ENCODE data around the gene RNF5. TPM values are rescaled to one million over a fixed set of nuclear protein-coding genes. Genes with fewer than 3 reads are reported as not detected.
A peak's percentile ranks its signal among the peaks of the same experiment; 100 is the strongest.

Gene RNF5
- total and polyA plus RNA-seq, 9 of the 15 experiments (the other 6 are each of a cell fraction or from before 2014, with no cell fraction given) = 62.2 to 245 (median 129) TPM

DNA sequence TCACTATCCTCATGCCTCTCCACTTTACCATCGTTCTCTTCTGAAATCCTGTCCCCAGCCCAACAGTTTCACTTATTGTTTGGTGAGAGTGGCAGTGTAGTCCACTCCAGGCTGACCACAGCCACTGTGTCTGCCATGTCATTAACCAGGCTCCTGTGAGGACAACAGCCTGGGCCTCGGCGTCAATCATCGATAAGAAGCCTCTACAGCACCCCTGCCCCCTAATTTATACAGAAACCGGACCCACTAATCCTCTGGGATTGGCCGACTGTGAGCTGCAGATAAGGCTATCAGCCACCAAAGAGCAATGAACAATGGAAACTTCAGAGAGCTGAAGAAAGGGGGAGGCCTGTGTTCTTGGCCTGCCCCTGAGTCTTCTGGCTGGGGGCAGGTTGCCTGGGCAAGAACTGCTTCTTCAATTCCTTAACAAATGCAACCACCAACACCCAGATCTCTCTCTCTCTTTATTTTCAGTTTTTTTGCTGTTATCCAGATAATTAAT, 10.4 kb upstream of the RNF5 start (continued):
- TF ChIP-seq HOXB6 (CRISPR knock-in tag; IDR thresholded peaks at IDR 0.05; ENCODE audit: borderline replicate concordance) (no peak), YBX1 (IDR thresholded peaks at IDR 0.05) (no peak), RBM17 (IDR thresholded peaks at IDR 0.05; ENCODE audit: borderline replicate concordance, low read depth, low read length) (no peak), KLF13 (tag; IDR thresholded peaks at IDR 0.05; ENCODE audit: borderline replicate concordance, low read depth) (no peak), HMG20A (CRISPR knock-in tag; conservative IDR thresholded peaks at IDR 0.05) (no peak), PPARD (CRISPR knock-in tag; IDR thresholded peaks at IDR 0.05) (no peak), BRF1 (IDR thresholded peaks at IDR 0.05; ENCODE audit: borderline replicate concordance, extremely low read depth, insufficient read length) (no peak), ZNF316 (IDR thresholded peaks at IDR 0.05) (no peak), GABPA (tag; conservative IDR thresholded peaks at IDR 0.05; ENCODE audit: low read depth) (peak; percentile 50), MYNN (IDR thresholded peaks at IDR 0.05) (peak; percentile 83), MYNN (CRISPR knock-in tag; IDR thresholded peaks at IDR 0.05) (no peak), TCFL5 (CRISPR knock-in tag; conservative IDR thresholded peaks at IDR 0.05) (no peak), ZNF165 (CRISPR knock-in tag; IDR thresholded peaks at IDR 0.05; ENCODE audit: borderline replicate concordance) (no peak), BRD4 (IDR thresholded peaks at IDR 0.05) (0 out of 2 replicates have a peak, but pooled peaks have one; percentile 46), ZNF354B (CRISPR knock-in tag; IDR thresholded peaks at IDR 0.05) (peak; percentile 33; the same call in 1 of the 2 replicates)
- TF ChIP-seq, protein P1, sequence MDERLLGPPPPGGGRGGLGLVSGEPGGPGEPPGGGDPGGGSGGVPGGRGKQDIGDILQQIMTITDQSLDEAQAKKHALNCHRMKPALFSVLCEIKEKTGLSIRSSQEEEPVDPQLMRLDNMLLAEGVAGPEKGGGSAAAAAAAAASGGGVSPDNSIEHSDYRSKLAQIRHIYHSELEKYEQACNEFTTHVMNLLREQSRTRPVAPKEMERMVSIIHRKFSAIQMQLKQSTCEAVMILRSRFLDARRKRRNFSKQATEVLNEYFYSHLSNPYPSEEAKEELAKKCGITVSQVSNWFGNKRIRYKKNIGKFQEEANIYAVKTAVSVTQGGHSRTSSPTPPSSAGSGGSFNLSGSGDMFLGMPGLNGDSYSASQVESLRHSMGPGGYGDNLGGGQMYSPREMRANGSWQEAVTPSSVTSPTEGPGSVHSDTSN (CRISPR knock-in tag; IDR thresholded peaks at IDR 0.05; ENCODE audit: low read depth) = peak; percentile 77
- TF ChIP-seq, protein P1 (tag; conservative IDR thresholded peaks at IDR 0.05; ENCODE audit: low read depth) = no peak
- TF ChIP-seq, protein P2, sequence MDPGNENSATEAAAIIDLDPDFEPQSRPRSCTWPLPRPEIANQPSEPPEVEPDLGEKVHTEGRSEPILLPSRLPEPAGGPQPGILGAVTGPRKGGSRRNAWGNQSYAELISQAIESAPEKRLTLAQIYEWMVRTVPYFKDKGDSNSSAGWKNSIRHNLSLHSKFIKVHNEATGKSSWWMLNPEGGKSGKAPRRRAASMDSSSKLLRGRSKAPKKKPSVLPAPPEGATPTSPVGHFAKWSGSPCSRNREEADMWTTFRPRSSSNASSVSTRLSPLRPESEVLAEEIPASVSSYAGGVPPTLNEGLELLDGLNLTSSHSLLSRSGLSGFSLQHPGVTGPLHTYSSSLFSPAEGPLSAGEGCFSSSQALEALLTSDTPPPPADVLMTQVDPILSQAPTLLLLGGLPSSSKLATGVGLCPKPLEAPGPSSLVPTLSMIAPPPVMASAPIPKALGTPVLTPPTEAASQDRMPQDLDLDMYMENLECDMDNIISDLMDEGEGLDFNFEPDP (CRISPR knock-in tag; IDR thresholded peaks at IDR 0.05) = no peak
- TF ChIP-seq, protein P3, sequence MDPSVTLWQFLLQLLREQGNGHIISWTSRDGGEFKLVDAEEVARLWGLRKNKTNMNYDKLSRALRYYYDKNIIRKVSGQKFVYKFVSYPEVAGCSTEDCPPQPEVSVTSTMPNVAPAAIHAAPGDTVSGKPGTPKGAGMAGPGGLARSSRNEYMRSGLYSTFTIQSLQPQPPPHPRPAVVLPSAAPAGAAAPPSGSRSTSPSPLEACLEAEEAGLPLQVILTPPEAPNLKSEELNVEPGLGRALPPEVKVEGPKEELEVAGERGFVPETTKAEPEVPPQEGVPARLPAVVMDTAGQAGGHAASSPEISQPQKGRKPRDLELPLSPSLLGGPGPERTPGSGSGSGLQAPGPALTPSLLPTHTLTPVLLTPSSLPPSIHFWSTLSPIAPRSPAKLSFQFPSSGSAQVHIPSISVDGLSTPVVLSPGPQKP (CRISPR knock-in tag; IDR thresholded peaks at IDR 0.05) = no peak
- TF ChIP-seq, protein P4, sequence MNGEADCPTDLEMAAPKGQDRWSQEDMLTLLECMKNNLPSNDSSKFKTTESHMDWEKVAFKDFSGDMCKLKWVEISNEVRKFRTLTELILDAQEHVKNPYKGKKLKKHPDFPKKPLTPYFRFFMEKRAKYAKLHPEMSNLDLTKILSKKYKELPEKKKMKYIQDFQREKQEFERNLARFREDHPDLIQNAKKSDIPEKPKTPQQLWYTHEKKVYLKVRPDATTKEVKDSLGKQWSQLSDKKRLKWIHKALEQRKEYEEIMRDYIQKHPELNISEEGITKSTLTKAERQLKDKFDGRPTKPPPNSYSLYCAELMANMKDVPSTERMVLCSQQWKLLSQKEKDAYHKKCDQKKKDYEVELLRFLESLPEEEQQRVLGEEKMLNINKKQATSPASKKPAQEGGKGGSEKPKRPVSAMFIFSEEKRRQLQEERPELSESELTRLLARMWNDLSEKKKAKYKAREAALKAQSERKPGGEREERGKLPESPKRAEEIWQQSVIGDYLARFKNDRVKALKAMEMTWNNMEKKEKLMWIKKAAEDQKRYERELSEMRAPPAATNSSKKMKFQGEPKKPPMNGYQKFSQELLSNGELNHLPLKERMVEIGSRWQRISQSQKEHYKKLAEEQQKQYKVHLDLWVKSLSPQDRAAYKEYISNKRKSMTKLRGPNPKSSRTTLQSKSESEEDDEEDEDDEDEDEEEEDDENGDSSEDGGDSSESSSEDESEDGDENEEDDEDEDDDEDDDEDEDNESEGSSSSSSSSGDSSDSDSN (IDR thresholded peaks at IDR 0.05; ENCODE audit: borderline replicate concordance in 1 of 2, low read depth in 2 of 2, low read length in 2 of 2) = peak in 1 of 2 experiments; percentile 83; a peak in 1 of 4 replicates

Measured in K562 (cell line).